KMS-11 (cell line): Measurements from ENCODE around the gene FBXL7.

Experiments used
- H2AFZ ChIP-seq: fragments of 200-600 bp; sonication (generic); 2 replicates; pipeline ENCODE4 v1.6.1; 2016; ENCODE audit warnings: antibody characterized with exemption, mixed run types, low read depth
- H3K27ac ChIP-seq: fragments of 200-600 bp; sonication (generic); 2 replicates; pipeline ENCODE4 v1.6.1; 2016; ENCODE audit warnings: mild to moderate bottlenecking, mixed run types
- H3K27me3 ChIP-seq: fragments of 200-600 bp; sonication (generic); 2 replicates; pipeline ENCODE4 v1.6.1; 2017; ENCODE audit warnings: mild to moderate bottlenecking, low read depth, mixed run types, moderate library complexity; ENCODE audit not compliant: insufficient read depth
- H3K36me3 ChIP-seq: fragments of 200-600 bp; sonication (generic); 2 replicates; pipeline ENCODE4 v1.6.1; 2017; ENCODE audit warnings: mild to moderate bottlenecking, mixed run types; ENCODE audit not compliant: insufficient read depth
- H3K4me1 ChIP-seq: fragments of 200-600 bp; sonication (generic); 2 replicates; pipeline ENCODE4 v1.6.1; 2016; ENCODE audit warnings: mild to moderate bottlenecking, low read depth, mixed run types; ENCODE audit not compliant: poor library complexity, severe bottlenecking
- H3K4me2 ChIP-seq: fragments of 200-600 bp; sonication (generic); 2 replicates; pipeline ENCODE4 v1.7.0; 2016; ENCODE audit warnings: mild to moderate bottlenecking, mixed run types
- H3K4me3 ChIP-seq: fragments of 200-600 bp; sonication (generic); IDR thresholded peaks from 2 replicates; pipeline ENCODE4 v1.6.1; 2017; ENCODE audit warnings: low read depth, low read length, mixed read lengths; ENCODE audit not compliant: insufficient read depth
- H3K79me2 ChIP-seq: fragments of 200-600 bp; sonication (generic); 2 replicates; pipeline ENCODE4 v1.6.1; 2016; ENCODE audit warnings: low read depth, mixed run types; ENCODE audit not compliant: insufficient read depth
- H3K9ac ChIP-seq: fragments of 200-600 bp; sonication (generic); 2 replicates; pipeline ENCODE4 v1.6.1; 2016; ENCODE audit warnings: mild to moderate bottlenecking, mixed run types
- H4K20me1 ChIP-seq: fragments of 200-600 bp; sonication (generic); 2 replicates; pipeline ENCODE4 v1.6.1; 2016; ENCODE audit warnings: mild to moderate bottlenecking, mixed run types; ENCODE audit not compliant: insufficient read depth
- TF ChIP-seq, protein P1 (sequence below): fragments of 200-600 bp; sonication (generic); conservative IDR thresholded peaks from 2 replicates; pipeline ENCODE4 v1.6.1; 2017; ENCODE audit warnings: low read depth, mild to moderate bottlenecking, antibody characterized with exemption, low read length, moderate library complexity, mixed read lengths

FBXL7 gene

DNA sequence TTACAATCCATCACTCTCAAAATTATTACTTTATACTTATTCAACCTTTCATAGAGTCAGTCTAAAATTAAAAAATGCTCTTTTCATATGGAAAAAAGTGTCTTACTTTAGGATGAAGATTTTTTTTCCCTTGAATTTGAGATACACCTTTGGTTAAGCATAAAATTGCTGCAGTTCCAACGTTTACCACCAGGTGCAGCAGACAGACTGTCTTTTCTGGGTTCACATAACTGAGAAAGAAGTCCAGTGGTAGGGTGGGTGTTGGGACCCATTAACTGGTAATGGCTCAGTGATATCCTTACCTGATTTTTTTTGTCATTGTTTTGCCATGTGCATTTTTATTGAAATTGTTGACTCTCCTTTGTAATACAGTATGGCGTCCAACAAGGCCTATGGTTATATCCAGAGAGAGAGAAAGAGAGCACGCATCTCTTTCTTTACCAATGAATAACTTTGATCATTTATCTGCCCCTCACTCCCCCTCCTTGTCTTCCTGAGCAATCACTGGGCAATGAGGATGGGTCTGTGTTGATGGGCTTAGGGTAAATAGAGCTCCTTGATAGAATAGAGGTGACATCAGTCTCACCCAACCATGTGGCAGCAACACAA, 98.4 kb downstream of the FBXL7 start:
- H2AFZ ChIP-seq, result no peak overlapping the region
- H3K36me3 ChIP-seq, result no peaks in the 10 kb centered on the region
- no peak overlapping the region for H3K4me3 ChIP-seq
- H3K4me1 ChIP-seq, result peaks cover 10% of the 10 kb centered on the region
- no peak overlapping the region for H3K9ac ChIP-seq
- no peak overlapping the region for H3K4me2 ChIP-seq
- H3K79me2 ChIP-seq, result no peaks in the 10 kb centered on the region; the same call in 1 of the 2 replicates
- no peak overlapping the region for H3K27ac ChIP-seq
- TF ChIP-seq, protein P1, sequence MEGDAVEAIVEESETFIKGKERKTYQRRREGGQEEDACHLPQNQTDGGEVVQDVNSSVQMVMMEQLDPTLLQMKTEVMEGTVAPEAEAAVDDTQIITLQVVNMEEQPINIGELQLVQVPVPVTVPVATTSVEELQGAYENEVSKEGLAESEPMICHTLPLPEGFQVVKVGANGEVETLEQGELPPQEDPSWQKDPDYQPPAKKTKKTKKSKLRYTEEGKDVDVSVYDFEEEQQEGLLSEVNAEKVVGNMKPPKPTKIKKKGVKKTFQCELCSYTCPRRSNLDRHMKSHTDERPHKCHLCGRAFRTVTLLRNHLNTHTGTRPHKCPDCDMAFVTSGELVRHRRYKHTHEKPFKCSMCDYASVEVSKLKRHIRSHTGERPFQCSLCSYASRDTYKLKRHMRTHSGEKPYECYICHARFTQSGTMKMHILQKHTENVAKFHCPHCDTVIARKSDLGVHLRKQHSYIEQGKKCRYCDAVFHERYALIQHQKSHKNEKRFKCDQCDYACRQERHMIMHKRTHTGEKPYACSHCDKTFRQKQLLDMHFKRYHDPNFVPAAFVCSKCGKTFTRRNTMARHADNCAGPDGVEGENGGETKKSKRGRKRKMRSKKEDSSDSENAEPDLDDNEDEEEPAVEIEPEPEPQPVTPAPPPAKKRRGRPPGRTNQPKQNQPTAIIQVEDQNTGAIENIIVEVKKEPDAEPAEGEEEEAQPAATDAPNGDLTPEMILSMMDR, result peak; percentile 91
- no peaks in the 10 kb centered on the region for H3K27me3 ChIP-seq
- no peaks in the 10 kb centered on the region for H4K20me1 ChIP-seq

DNA sequence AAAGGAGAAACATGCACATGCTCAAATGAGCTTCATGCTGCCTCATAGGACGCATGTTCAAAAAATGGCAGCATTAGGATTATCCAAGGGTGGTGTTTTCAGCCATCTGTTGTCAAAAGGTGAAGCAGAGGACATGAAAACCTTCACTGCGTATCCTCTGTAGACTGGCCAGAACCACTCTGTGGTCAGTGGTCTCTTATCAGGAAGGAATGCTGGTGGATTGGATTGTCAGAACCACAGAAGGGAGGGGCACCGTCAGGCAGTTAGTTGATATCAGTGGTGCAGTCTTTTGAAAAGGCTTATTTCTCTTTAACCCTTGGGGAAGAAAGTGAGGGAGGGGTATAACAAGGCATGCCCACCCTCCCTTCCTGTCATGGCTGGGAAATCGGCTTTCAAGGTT, 100.1 kb downstream of the FBXL7 start:
- no peaks in the 10 kb centered on the region for H3K79me2 ChIP-seq
- no peak overlapping the region for H2AFZ ChIP-seq
- H3K9ac ChIP-seq, result no peak overlapping the region
- no peaks in the 10 kb centered on the region for H3K36me3 ChIP-seq
- no peaks in the 10 kb centered on the region for H3K27me3 ChIP-seq
- H3K4me2 ChIP-seq, result no peak overlapping the region
- TF ChIP-seq, protein P1, result no peak
- H3K4me3 ChIP-seq, result no peak overlapping the region
- peaks cover 27% of the 10 kb centered on the region for H3K4me1 ChIP-seq
- no peaks in the 10 kb centered on the region for H4K20me1 ChIP-seq
- H3K27ac ChIP-seq, result no peak overlapping the region

DNA sequence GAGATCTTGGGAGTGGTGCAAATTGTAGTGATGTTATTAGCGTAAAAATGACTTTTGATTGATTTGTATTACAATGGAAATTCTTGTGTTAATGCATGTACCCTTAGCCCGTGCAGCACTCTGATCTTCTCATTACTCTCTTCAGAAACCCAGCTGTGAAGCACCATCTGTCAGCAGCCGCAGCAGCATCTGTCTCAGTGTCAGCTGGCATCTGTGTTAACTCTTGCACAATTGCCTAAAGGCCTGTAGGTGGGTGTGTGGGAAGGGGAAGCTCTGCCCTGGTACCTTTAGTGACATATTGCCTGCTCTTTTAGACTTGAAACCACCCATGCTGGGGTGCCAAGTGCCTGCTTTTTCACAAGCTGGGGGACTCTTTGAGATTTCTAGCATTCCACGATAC, 101.3 kb downstream of the FBXL7 start:
- H3K27me3 ChIP-seq, result no peaks in the 10 kb centered on the region
- peaks cover 4% of the 10 kb centered on the region; the same call in 1 of the 2 replicates for H3K79me2 ChIP-seq
- H3K4me2 ChIP-seq, result no peak overlapping the region

GRCh38 chr5:15601853-15602252, 101.9 kb downstream of the FBXL7 start:
- Histone ChIP-seq H3K36me3 (no peaks in the 10 kb centered on the region), H4K20me1 (no peaks in the 10 kb centered on the region; the same call in 1 of the 2 replicates), H3K27ac (no peak overlapping the region), H3K4me2 (no peak overlapping the region), H3K4me3 (no peak overlapping the region), H2AFZ (no peak overlapping the region), H3K79me2 (peaks cover 4% of the 10 kb centered on the region; the same call in 1 of the 2 replicates), H3K27me3 (no peaks in the 10 kb centered on the region), H3K9ac (no peak overlapping the region), H3K4me1 (peaks cover 30% of the 10 kb centered on the region)
- TF ChIP-seq, protein P1, result no peak

More for the DNA sequence above, 101.3 kb downstream of the FBXL7 start:
- H4K20me1 ChIP-seq, result no peaks in the 10 kb centered on the region; the same call in 1 of the 2 replicates
- no peak overlapping the region for H3K4me3 ChIP-seq
- no peaks in the 10 kb centered on the region for H3K36me3 ChIP-seq
- peaks cover 30% of the 10 kb centered on the region for H3K4me1 ChIP-seq
- H3K27ac ChIP-seq, result no peak overlapping the region
- no peak overlapping the region for H2AFZ ChIP-seq
- no peak overlapping the region for H3K9ac ChIP-seq
- TF ChIP-seq, protein P1, result no peak
